H1 (cell line): Measurements from ENCODE around the gene SLC25A15. TPM values are rescaled to one million over a fixed set of nuclear protein-coding genes. Genes with fewer than 3 reads are reported as not detected.

ENCODE experiments used
- CTCF ChIA-PET: fragments of 300-600 bp; sonication (Branson Sonifier 250); formaldehyde crosslinking; loops from one replicate; lab custom pipeline; 2021; ENCODE audit not compliant: partially characterized antibody; lab: Charles Lee
- POLR2A ChIA-PET: fragments of 300-600 bp; sonication (Branson Sonifier 250); formaldehyde crosslinking; loops from one replicate; lab custom pipeline; 2021; ENCODE audit warnings: inconsistent platforms; ENCODE audit not compliant: partially characterized antibody; lab: Charles Lee
- DNase-seq, 2 experiments: peaks; one replicate each; pipeline versions ENCODE4 v3.0.0 to v3.0.0-alpha.2; 2010 to 2022; ENCODE audit warnings: low spot score in 2 of 2, low read depth in 1 of 2, mixed read lengths in 1 of 2
- FAIRE-seq: peaks from 2 replicates; lab custom pipeline; 2011; peaks lifted over from hg19 to GRCh38; lab: Jason Lieb, UNC
- H2AFZ ChIP-seq: 2 replicates; pipeline ENCODE4 v1.8.1; 2012; ENCODE audit warnings: low read length, inconsistent platforms
- H2AK5ac ChIP-seq: 2 replicates; pipeline ENCODE4 v1.6.1; 2013; ENCODE audit warnings: low read depth, low read length
- H2BK120ac ChIP-seq: replicated peaks from 2 replicates; pipeline ENCODE3; 2013; ENCODE audit warnings: low read depth, low read length, inconsistent platforms
- H2BK12ac ChIP-seq: 2 replicates; pipeline ENCODE4 v1.6.1; 2013; ENCODE audit warnings: low read depth, low read length
- H2BK15ac ChIP-seq: 2 replicates; pipeline ENCODE4 v1.6.1; 2013; ENCODE audit warnings: low read length
- H2BK20ac ChIP-seq: 2 replicates; pipeline ENCODE4 v1.6.1; 2013; ENCODE audit warnings: low read length
- H2BK5ac ChIP-seq: 2 replicates; pipeline ENCODE4 v1.6.1; 2013; ENCODE audit warnings: low read depth, low read length
- H3K14ac ChIP-seq: 2 replicates; pipeline ENCODE4 v1.6.1; 2013; ENCODE audit warnings: inconsistent platforms; ENCODE audit not compliant: insufficient read length
- H3K18ac ChIP-seq: 2 replicates; pipeline ENCODE4 v1.6.1; 2013; ENCODE audit warnings: low read length; ENCODE audit errors: extremely low read depth
- H3K23ac ChIP-seq: 2 replicates; pipeline ENCODE4 v1.6.1; 2013; ENCODE audit warnings: inconsistent platforms; ENCODE audit not compliant: insufficient read length
- H3K23me2 ChIP-seq: 2 replicates; pipeline ENCODE4 v1.6.1; 2013; ENCODE audit warnings: low read depth, low read length
- H3K27ac ChIP-seq: 2 replicates; pipeline ENCODE4 v1.6.1; 2011; ENCODE audit warnings: low read depth, low read length, inconsistent platforms
- H3K27me3 ChIP-seq, 4 experiments: replicated peaks in 1 of 4; 1 replicate in 1 of 4; 2 replicates in 3 of 4; pipeline versions ENCODE4 v1.6.1 to v1.8.1; 2011 to 2013; ENCODE audit warnings: low read length in 3 of 4, mild to moderate bottlenecking in 3 of 4, inconsistent platforms in 2 of 4, mixed read lengths in 2 of 4, moderate library complexity in 1 of 4; ENCODE audit not compliant: control insufficient read depth in 3 of 4, insufficient read depth in 3 of 4; ENCODE audit errors: extremely low read depth in 1 of 4
- H3K36me3 ChIP-seq, 4 experiments: 2 replicates each; pipeline versions ENCODE4 v1.6.1 to v1.8.1; 2011 to 2013; ENCODE audit warnings: mild to moderate bottlenecking in 4 of 4, low read length in 3 of 4, moderate library complexity in 2 of 4, control low read depth in 1 of 4, inconsistent platforms in 1 of 4; ENCODE audit not compliant: insufficient read depth in 4 of 4, control insufficient read depth in 2 of 4
- H3K4ac ChIP-seq: replicated peaks from 2 replicates; pipeline ENCODE3; 2013; ENCODE audit warnings: low read length, low read depth, mixed read lengths, inconsistent platforms; ENCODE audit not compliant: insufficient read length
- H3K4me1 ChIP-seq, 4 experiments: replicated peaks in 1 of 4; 1 replicate in 1 of 4; 2 replicates in 3 of 4; pipeline versions ENCODE4 v1.6.1 to v1.8.1; 2011 to 2013; ENCODE audit warnings: low read length in 3 of 4, inconsistent platforms in 2 of 4, mixed read lengths in 1 of 4; ENCODE audit not compliant: insufficient read depth in 4 of 4, control insufficient read depth in 3 of 4
- H3K4me2 ChIP-seq, 2 experiments: 2 replicates each; pipeline versions ENCODE4 v1.6.1 to v1.8.1; 2011 to 2013; ENCODE audit warnings: low read depth in 2 of 2, low read length in 2 of 2, control low read depth in 1 of 2, inconsistent platforms in 1 of 2, mild to moderate bottlenecking in 1 of 2; ENCODE audit not compliant: insufficient read depth in 1 of 2
- H3K4me3 ChIP-seq, 4 experiments: fragments of 200-600, 300-600 bp in 1 of 4; sonication (generic), shearing (Covaris generic), sonication (Bioruptor Twin) in 1 of 4; 2 replicates each; pipeline versions ENCODE4 v1.5.1 to v1.8.1; 2011 to 2016; ENCODE audit warnings: low read length in 4 of 4, low read depth in 3 of 4, control low read depth in 2 of 4, inconsistent platforms in 2 of 4, mild to moderate bottlenecking in 2 of 4, mixed read lengths in 1 of 4, moderate library complexity in 1 of 4; ENCODE audit not compliant: insufficient read depth in 2 of 4; ENCODE audit errors: extremely low read depth in 1 of 4
- H3K56ac ChIP-seq: replicated peaks from 2 replicates; pipeline ENCODE3; 2013; ENCODE audit warnings: low read depth, mild to moderate bottlenecking, mixed read lengths, low read length, inconsistent platforms; ENCODE audit not compliant: insufficient read length
- H3K79me1 ChIP-seq: 2 replicates; pipeline ENCODE4 v1.6.1; 2013; ENCODE audit warnings: low read depth, low read length, control low read depth
- H3K79me2 ChIP-seq, 2 experiments: 2 replicates each; pipeline versions ENCODE4 v1.6.1 to v1.8.1; 2012 to 2013; ENCODE audit warnings: low read length in 2 of 2, mild to moderate bottlenecking in 2 of 2, inconsistent platforms in 1 of 2; ENCODE audit not compliant: insufficient read depth in 2 of 2, control insufficient read depth in 1 of 2
- H3K9ac ChIP-seq, 4 experiments: replicated peaks in 1 of 4; 1 replicate in 1 of 4; 2 replicates in 3 of 4; pipeline versions ENCODE4 v1.6.1 to v1.8.1; 2011 to 2013; ENCODE audit warnings: low read depth in 3 of 4, low read length in 3 of 4, control low read depth in 2 of 4, mild to moderate bottlenecking in 2 of 4, moderate library complexity in 2 of 4, inconsistent platforms in 1 of 4; ENCODE audit errors: extremely low read depth in 1 of 4
- H3K9me3 ChIP-seq, 2 experiments: 2 replicates each; pipeline versions ENCODE4 v1.6.1 to v1.8.1; 2012 to 2013; ENCODE audit warnings: mild to moderate bottlenecking in 2 of 2, moderate library complexity in 2 of 2, control low read depth in 1 of 2, inconsistent platforms in 1 of 2, low read depth in 1 of 2, low read length in 1 of 2, mixed read lengths in 1 of 2; ENCODE audit not compliant: insufficient read depth in 2 of 2
- H4K20me1 ChIP-seq, 2 experiments: replicated peaks in 1 of 2; 2 replicates each; pipeline versions ENCODE3 to v1.8.1; 2011 to 2013; ENCODE audit warnings: inconsistent platforms in 2 of 2, low read length in 2 of 2, mild to moderate bottlenecking in 1 of 2; ENCODE audit not compliant: insufficient read depth in 2 of 2, control insufficient read depth in 1 of 2
- H4K5ac ChIP-seq: 2 replicates; pipeline ENCODE4 v1.6.1; 2013; ENCODE audit warnings: low read length, low read depth, mixed read lengths, inconsistent platforms; ENCODE audit not compliant: insufficient read length
- H4K8ac ChIP-seq: 2 replicates; pipeline ENCODE4 v1.8.0; 2013; ENCODE audit warnings: mild to moderate bottlenecking, moderate library complexity, low read length, inconsistent platforms; ENCODE audit not compliant: insufficient read depth; ENCODE audit errors: extremely low read depth
- H4K91ac ChIP-seq: replicated peaks from 2 replicates; pipeline ENCODE3; 2013; ENCODE audit warnings: low read length, mixed read lengths, inconsistent platforms; ENCODE audit not compliant: insufficient read length
- CBX5 ChIP-seq: fragments of 300-800, 300-1000 bp; sonication (generic); IDR thresholded peaks from 2 replicates; pipeline ENCODE4 v1.7.1; 2016; ENCODE audit warnings: antibody characterized with exemption, low read length, low read depth
- CEBPB ChIP-seq: IDR thresholded peaks from 2 replicates; pipeline ENCODE4 v1.6.1; 2012; ENCODE audit warnings: low read depth, low read length
- CTBP2 ChIP-seq: IDR thresholded peaks from 2 replicates; pipeline ENCODE4 v1.7.0; 2011; ENCODE audit warnings: borderline replicate concordance, mild to moderate bottlenecking, moderate library complexity, mixed read lengths, low read length; ENCODE audit not compliant: insufficient read depth, insufficient read length
- GTF2F1 ChIP-seq: IDR thresholded peaks from 2 replicates; pipeline ENCODE4 v1.6.1; 2012; ENCODE audit warnings: low read depth, low read length, improper control_type of control experiment, borderline replicate concordance
- KDM4A ChIP-seq: IDR thresholded peaks from one replicate; pipeline ENCODE4 v1.7.1; 2012; ENCODE audit warnings: low read depth, mild to moderate bottlenecking, moderate library complexity, low read length, inconsistent platforms; ENCODE audit not compliant: severe bottlenecking
- KDM5A ChIP-seq: fragments of 200-600 bp; IDR thresholded peaks from 2 replicates; pipeline ENCODE4 v1.7.1; 2012; ENCODE audit warnings: mild to moderate bottlenecking, low read length, inconsistent platforms, mixed read lengths
- SP2 ChIP-seq: IDR thresholded peaks from 2 replicates; pipeline ENCODE4 v1.6.1; 2012; ENCODE audit warnings: mild to moderate bottlenecking, low read length, inconsistent platforms
- TAF1 ChIP-seq: IDR thresholded peaks from 2 replicates; pipeline ENCODE4 v1.6.1; 2011; ENCODE audit warnings: mild to moderate bottlenecking, low read depth, low read length
- TEAD4 ChIP-seq: IDR thresholded peaks from 2 replicates; pipeline ENCODE4 v1.6.1; 2012; ENCODE audit warnings: low read depth, low read length, inconsistent platforms, mixed read lengths
- WGBS, 2 experiments: shearing (Covaris generic) in 1 of 2; methylation state at CpG; one replicate each; pipeline versions ENCODE4 v1.1.6 to v1.1.7; 2013 to 2015; ENCODE audit warnings: low lambda C conversion rate in 2 of 2, mixed read lengths in 2 of 2, inconsistent platforms in 1 of 2, low coverage in 1 of 2, missing lambda C conversion rate in 1 of 2; ENCODE audit not compliant: insufficient replicate concordance in 2 of 2, insufficient coverage in 1 of 2, insufficient read length in 1 of 2; ENCODE audit errors: extremely low coverage in 1 of 2, missing lambda C conversion rate in 1 of 2; 5-methylcytosine and 5-hydroxymethylcytosine counted together
- polyA plus RNA-seq, 7 experiments: library from polyadenylated mRNA; depleted of rRNA in 3 of 7; stranded (reverse) in 5 of 7; unstranded in 2 of 7; fragments of >200 nt in 5 of 7; fragments of 200-250 nt in 2 of 7; gene quantifications; 1 replicate in 5 of 7; 2 replicates in 1 of 7; 4 replicates in 1 of 7; pipeline versions ENCODE4 v1.2.1 to v1.2.3, GENCODE V29; 2011 to 2013; ENCODE audit warnings: missing spikeins in 2 of 7, mixed read lengths in 2 of 7
- total RNA-seq: library from RNA; stranded (reverse); fragmentation: NEBNext Ultra II Directional; extraction: Animal tissue kit (Norgen Biotek cat#: 25700); gene quantifications from 2 replicates; pipeline ENCODE4 v1.2.1, GENCODE V29; 2021
- TF ChIP-seq, protein P1 (sequence below): IDR thresholded peaks from 2 replicates; pipeline ENCODE4 v1.6.1; 2011; ENCODE audit warnings: low read length, improper control_type of control experiment

The SLC25A15 gene
- total and polyA plus RNA-seq, 2 of the 8 experiments (the other 6 are each of a cell fraction or from before 2014, with no cell fraction given), result 12.4 to 23.4 TPM

DNA sequence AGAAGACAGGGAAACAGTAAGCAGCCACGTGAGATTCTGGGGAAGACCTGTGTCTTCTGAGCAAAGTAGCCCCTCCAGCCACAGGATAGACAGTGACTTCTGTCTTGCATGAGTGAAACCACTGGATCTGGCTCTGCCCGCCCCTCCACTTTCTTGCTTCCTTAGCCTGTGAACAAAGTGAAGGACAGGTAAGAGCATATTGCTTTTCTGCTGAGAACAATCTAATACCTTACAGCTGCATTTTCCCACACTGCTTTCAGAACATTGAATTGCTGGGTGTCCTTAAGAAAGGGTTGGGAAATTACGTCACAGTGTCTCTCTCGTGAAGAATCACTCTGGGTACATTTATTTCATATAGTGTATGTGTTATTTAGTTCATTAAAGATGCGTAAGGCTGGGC is 11.1 kb downstream of the SLC25A15 start:
- Histone ChIP-seq H3K4ac (no peak overlapping the region), H3K4me1 (no peaks in the 10 kb centered on the region), H2BK12ac (no peak overlapping the region), H3K23me2 (no peaks in the 10 kb centered on the region), H2BK120ac (no peak overlapping the region), H3K4me2 (no peak overlapping the region), H3K9ac (no peak overlapping the region), H4K91ac (no peak overlapping the region), H3K18ac (no peak overlapping the region), H3K14ac (no peak overlapping the region), H4K5ac (no peak overlapping the region), H3K79me1 (peaks cover 3% of the 10 kb centered on the region; the same call in 1 of the 2 replicates), H3K9me3 (no peaks in the 10 kb centered on the region), H4K20me1 (peaks cover 0 to 3% of the 10 kb centered on the region in 2 experiments), H3K27me3 (no peaks in the 10 kb centered on the region), H3K27ac (no peak overlapping the region), H2BK20ac (no peak overlapping the region), H3K36me3 (peaks cover 0 to 29% (median 12%) of the 10 kb centered on the region in 4 experiments; a peak in 7 of 8 replicates), H2AFZ (no peak overlapping the region), H2BK5ac (no peak overlapping the region), H3K79me2 (no peaks in the 10 kb centered on the region), H2BK15ac (no peak overlapping the region), H3K23ac (no peak overlapping the region), H3K56ac (no peak overlapping the region), H4K8ac (no peak overlapping the region), H3K4me3 (no peak overlapping the region), H2AK5ac (no peak overlapping the region)
- no peak for DNase-seq
- no peak for TF ChIP-seq GTF2F1
- TF ChIP-seq TAF1, result no peak
- TF ChIP-seq CEBPB, result no peak
- no peak for TF ChIP-seq CBX5
- no peak for TF ChIP-seq CTBP2
- TF ChIP-seq, protein P1, sequence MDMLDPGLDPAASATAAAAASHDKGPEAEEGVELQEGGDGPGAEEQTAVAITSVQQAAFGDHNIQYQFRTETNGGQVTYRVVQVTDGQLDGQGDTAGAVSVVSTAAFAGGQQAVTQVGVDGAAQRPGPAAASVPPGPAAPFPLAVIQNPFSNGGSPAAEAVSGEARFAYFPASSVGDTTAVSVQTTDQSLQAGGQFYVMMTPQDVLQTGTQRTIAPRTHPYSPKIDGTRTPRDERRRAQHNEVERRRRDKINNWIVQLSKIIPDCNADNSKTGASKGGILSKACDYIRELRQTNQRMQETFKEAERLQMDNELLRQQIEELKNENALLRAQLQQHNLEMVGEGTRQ, result no peak
- TF ChIP-seq KDM4A, result no peak
- TF ChIP-seq KDM5A, result no peak
- TF ChIP-seq SP2, result no peak
- TF ChIP-seq TEAD4, result no peak
- WGBS, 2 experiments, result 94% methylated on average over 5 of the region's 5 CpGs; no CpG with 5 or more reads in 1 of the 2 experiments
- ChIA-PET CTCF (interaction anchor here (1.0 to 2.4 kb wide), 2 partner anchors 14 to 23 kb away, joined by 4 to 7 read pairs; no protein-coding TSS in a partner anchor), POLR2A (interaction anchor here (2.7 kb wide), 1 partner anchor 11 kb away, joined by 9 read pairs; the partner anchor contains the start of gene SLC25A15)
- no peak for FAIRE-seq
